ENCODE data around the gene KCNC1.

GRCh38 chr11:17768547-17768946 is 34.0 kb downstream of the KCNC1 start:
- TF ChIP-seq EZH2 (IDR thresholded peaks at IDR 0.05) (no peak), POLR2AphosphoS5 (IDR thresholded peaks at IDR 0.05; ENCODE audit: borderline replicate concordance, low read depth, low read length) (no peak)

Data from SK-N-MC (cell line).